ENCODE data around the gene CEP70. TPM values are rescaled to one million over a fixed set of nuclear protein-coding genes. Genes with fewer than 3 reads are reported as not detected.

Gene CEP70
- total and polyA plus RNA-seq, 10 of the 15 experiments (the other 5 are each of a cell fraction or from before 2014, with no cell fraction given): 1.4 to 9.3 (median 2.2) TPM

- ChIA-PET RAD21 (ENCODE audit: unreplicated experiment) (interaction anchor here (0.6 kb wide), 1 partner anchor 225 kb away, joined by 3 read pairs; no protein-coding TSS in a partner anchor), POLR2A (no interaction called here)
- WGBS (ENCODE audit: insufficient coverage, insufficient replicate concordance, low lambda C conversion rate, missing lambda C conversion rate): 15% methylated on average over 3 of the region's 3 CpGs
Observed at GRCh38 chr3:138470687-138471086, 123.4 kb downstream of the CEP70 start.

More at GRCh38 chr3:138470687-138471086, 123.4 kb downstream of the CEP70 start:
- ChIA-PET CTCF (interaction anchor here (1.0 to 1.2 kb wide), 2 partner anchors 66 to 123 kb away, joined by 4 to 7 read pairs; partner anchors contain the start of gene CEP70), SMC1A (ENCODE audit: uncharacterized antibody, unreplicated experiment) (interaction anchor here (1.0 to 1.7 kb wide), 3 partner anchors 8 to 449 kb away, joined by 3 read pairs; no protein-coding TSS in a partner anchor)
- H3K9ac ChIP-seq (ENCODE audit: control insufficient read depth, insufficient read depth, low read length): no peak overlapping the region
- H3K4me2 ChIP-seq (ENCODE audit: control insufficient read depth, insufficient read depth): no peak overlapping the region
- no peaks in the 10 kb centered on the region for H4K20me1 ChIP-seq (ENCODE audit: control insufficient read depth, insufficient read depth)
- FAIRE-seq (no peak), DNase-seq (ENCODE audit: low read depth, low spot score) (no peak), ATAC-seq (no peak)
- no peaks in the 10 kb centered on the region for H3K4me1 ChIP-seq (ENCODE audit: control insufficient read depth, insufficient read depth, low read length)
- BruUV-seq (replicated peaks): no TSS peak
- H3K79me2 ChIP-seq (ENCODE audit: control insufficient read depth, insufficient read depth, low read length): no peaks in the 10 kb centered on the region
- H3K9me3 ChIP-seq (replicated peaks; ENCODE audit: control insufficient read depth, insufficient read depth, low read length): no peaks in the 10 kb centered on the region
- no peak overlapping the region for H3K27ac ChIP-seq (ENCODE audit: control insufficient read depth, insufficient read depth)
- intact Hi-C loops (cut with micrococcal nuclease; ENCODE audit: unreplicated experiment) (no loop called here), in situ Hi-C loops (cut with MboI) (no loop called here)
- no peaks in the 10 kb centered on the region; a peak in 2 of 4 replicates for H3K27me3 ChIP-seq (replicated peaks in 1 of 2; ENCODE audit: control insufficient read depth in 2 of 2, insufficient read depth in 2 of 2, low read length in 1 of 2)
- no peak overlapping the region for H3K4me3 ChIP-seq
- no peaks in the 10 kb centered on the region for H3K36me3 ChIP-seq (ENCODE audit: control insufficient read depth in 2 of 2, insufficient read depth in 2 of 2, low read length in 1 of 2)
- TF ChIP-seq SMC3 (IDR thresholded peaks at IDR 0.05; ENCODE audit: borderline replicate concordance, low read length): no peak
- TF ChIP-seq, protein P1, sequence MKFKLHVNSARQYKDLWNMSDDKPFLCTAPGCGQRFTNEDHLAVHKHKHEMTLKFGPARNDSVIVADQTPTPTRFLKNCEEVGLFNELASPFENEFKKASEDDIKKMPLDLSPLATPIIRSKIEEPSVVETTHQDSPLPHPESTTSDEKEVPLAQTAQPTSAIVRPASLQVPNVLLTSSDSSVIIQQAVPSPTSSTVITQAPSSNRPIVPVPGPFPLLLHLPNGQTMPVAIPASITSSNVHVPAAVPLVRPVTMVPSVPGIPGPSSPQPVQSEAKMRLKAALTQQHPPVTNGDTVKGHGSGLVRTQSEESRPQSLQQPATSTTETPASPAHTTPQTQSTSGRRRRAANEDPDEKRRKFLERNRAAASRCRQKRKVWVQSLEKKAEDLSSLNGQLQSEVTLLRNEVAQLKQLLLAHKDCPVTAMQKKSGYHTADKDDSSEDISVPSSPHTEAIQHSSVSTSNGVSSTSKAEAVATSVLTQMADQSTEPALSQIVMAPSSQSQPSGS (IDR thresholded peaks at IDR 0.05; ENCODE audit: low read length): no peak
- no peak for TF ChIP-seq RUNX3 (IDR thresholded peaks at IDR 0.05; ENCODE audit: low read length)
- no peak for TF ChIP-seq GATAD2B (conservative IDR thresholded peaks at IDR 0.05; ENCODE audit: low read depth)
- TF ChIP-seq, protein P2, sequence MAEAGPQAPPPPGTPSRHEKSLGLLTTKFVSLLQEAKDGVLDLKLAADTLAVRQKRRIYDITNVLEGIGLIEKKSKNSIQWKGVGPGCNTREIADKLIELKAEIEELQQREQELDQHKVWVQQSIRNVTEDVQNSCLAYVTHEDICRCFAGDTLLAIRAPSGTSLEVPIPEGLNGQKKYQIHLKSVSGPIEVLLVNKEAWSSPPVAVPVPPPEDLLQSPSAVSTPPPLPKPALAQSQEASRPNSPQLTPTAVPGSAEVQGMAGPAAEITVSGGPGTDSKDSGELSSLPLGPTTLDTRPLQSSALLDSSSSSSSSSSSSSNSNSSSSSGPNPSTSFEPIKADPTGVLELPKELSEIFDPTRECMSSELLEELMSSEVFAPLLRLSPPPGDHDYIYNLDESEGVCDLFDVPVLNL (IDR thresholded peaks at IDR 0.05; ENCODE audit: low read depth, low read length): no peak
- no peak for TF ChIP-seq KLF5 (IDR thresholded peaks at IDR 0.05; ENCODE audit: partially characterized antibody)
- no peak for TF ChIP-seq MYC (IDR thresholded peaks at IDR 0.05; ENCODE audit: insufficient read depth, insufficient read length, insufficient replicate concordance, low read length, severe bottlenecking)
- TF ChIP-seq MYB (IDR thresholded peaks at IDR 0.05; ENCODE audit: borderline replicate concordance, low read depth, low read length): no peak
- TF ChIP-seq, protein P3, sequence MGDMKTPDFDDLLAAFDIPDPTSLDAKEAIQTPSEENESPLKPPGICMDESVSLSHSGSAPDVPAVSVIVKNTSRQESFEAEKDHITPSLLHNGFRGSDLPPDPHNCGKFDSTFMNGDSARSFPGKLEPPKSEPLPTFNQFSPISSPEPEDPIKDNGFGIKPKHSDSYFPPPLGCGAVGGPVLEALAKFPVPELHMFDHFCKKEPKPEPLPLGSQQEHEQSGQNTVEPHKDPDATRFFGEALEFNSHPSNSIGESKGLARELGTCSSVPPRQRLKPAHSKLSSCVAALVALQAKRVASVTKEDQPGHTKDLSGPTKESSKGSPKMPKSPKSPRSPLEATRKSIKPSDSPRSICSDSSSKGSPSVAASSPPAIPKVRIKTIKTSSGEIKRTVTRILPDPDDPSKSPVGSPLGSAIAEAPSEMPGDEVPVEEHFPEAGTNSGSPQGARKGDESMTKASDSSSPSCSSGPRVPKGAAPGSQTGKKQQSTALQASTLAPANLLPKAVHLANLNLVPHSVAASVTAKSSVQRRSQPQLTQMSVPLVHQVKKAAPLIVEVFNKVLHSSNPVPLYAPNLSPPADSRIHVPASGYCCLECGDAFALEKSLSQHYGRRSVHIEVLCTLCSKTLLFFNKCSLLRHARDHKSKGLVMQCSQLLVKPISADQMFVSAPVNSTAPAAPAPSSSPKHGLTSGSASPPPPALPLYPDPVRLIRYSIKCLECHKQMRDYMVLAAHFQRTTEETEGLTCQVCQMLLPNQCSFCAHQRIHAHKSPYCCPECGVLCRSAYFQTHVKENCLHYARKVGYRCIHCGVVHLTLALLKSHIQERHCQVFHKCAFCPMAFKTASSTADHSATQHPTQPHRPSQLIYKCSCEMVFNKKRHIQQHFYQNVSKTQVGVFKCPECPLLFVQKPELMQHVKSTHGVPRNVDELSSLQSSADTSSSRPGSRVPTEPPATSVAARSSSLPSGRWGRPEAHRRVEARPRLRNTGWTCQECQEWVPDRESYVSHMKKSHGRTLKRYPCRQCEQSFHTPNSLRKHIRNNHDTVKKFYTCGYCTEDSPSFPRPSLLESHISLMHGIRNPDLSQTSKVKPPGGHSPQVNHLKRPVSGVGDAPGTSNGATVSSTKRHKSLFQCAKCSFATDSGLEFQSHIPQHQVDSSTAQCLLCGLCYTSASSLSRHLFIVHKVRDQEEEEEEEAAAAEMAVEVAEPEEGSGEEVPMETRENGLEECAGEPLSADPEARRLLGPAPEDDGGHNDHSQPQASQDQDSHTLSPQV (IDR thresholded peaks at IDR 0.05): no peak
- TF ChIP-seq SPI1 (IDR thresholded peaks at IDR 0.05; ENCODE audit: borderline replicate concordance, insufficient read depth, low read depth, low read length): no peak
- TF ChIP-seq CREB1 (IDR thresholded peaks at IDR 0.05; ENCODE audit: low read depth): no peak
- TF ChIP-seq HDGF (IDR thresholded peaks at IDR 0.05): no peak
- TF ChIP-seq POU2F2 (IDR thresholded peaks at IDR 0.05; ENCODE audit: borderline replicate concordance, low read depth, low read length): no peak
- no peak for TF ChIP-seq IKZF1 (conservative IDR thresholded peaks at IDR 0.05)
- no peak for TF ChIP-seq KAT2A (conservative IDR thresholded peaks at IDR 0.05; ENCODE audit: control insufficient read depth, low read depth, low read length)
- TF ChIP-seq ATF7 (IDR thresholded peaks at IDR 0.05; ENCODE audit: low read depth): no peak
- TF ChIP-seq NKRF (conservative IDR thresholded peaks at IDR 0.05): no peak
- no peak overlapping the region for H2AFZ ChIP-seq (ENCODE audit: control insufficient read depth, low read depth, low read length)

Measured in GM12878 (cell line).